ENCODE measurements around the gene PTPA. TPM values are rescaled to one million over a fixed set of nuclear protein-coding genes. Genes with fewer than 3 reads are reported as not detected.

The PTPA gene
- polyA plus RNA-seq, 5 donors: 118 to 167 (median 126) TPM

- DNase-seq: no peak
Observed at GRCh38 chr9:129079829-129080228, 31.4 kb upstream of the PTPA start.

- no peak for DNase-seq
Observed at GRCh38 chr9:129080298-129080600, 31.0 kb upstream of the PTPA start.

GRCh38 chr9:129080601-129081387, 30.4 kb upstream of the PTPA start, which contains the start of gene DOLPP1:
Gene DOLPP1 (plus strand): TSS chr9:129081111. CDS start chr9:129081132, 21 bp downstream.
- DNase-seq: peak; percentile 99

GRCh38 chr9:129081388-129081904, 29.8 kb upstream of the PTPA start:
- no peak for DNase-seq

GRCh38 chr9:129084087-129084486, 27.1 kb upstream of the PTPA start:
- DNase-seq: no peak

GRCh38 chr9:129089246-129089645, 22.0 kb upstream of the PTPA start:
- no peak for DNase-seq

GRCh38 chr9:129093602-129094386, 17.4 kb upstream of the PTPA start:
- DNase-seq: no peak

- DNase-seq: no peak
Observed at GRCh38 chr9:129094387-129095169, 16.6 kb upstream of the PTPA start.

GRCh38 chr9:129095170-129095667, 16.0 kb upstream of the PTPA start:
- DNase-seq: no peak

GRCh38 chr9:129095908-129096307, 15.3 kb upstream of the PTPA start:
- DNase-seq: no peak

- no peak for DNase-seq
Observed at GRCh38 chr9:129097671-129098306, 13.4 kb upstream of the PTPA start.

GRCh38 chr9:129098328-129098727, 12.9 kb upstream of the PTPA start:
- no peak for DNase-seq

GRCh38 chr9:129100383-129101169, 10.6 kb upstream of the PTPA start:
- DNase-seq: no peak

GRCh38 chr9:129101279-129101678, 9.9 kb upstream of the PTPA start:
- DNase-seq: no peak

- DNase-seq: no peak
Observed at GRCh38 chr9:129102095-129102525, 9.1 kb upstream of the PTPA start.

GRCh38 chr9:129102791-129103594, 8.2 kb upstream of the PTPA start:
- DNase-seq: no peak

GRCh38 chr9:129103595-129103965, 7.6 kb upstream of the PTPA start:
- no peak for DNase-seq

GRCh38 chr9:129104051-129104450, 7.2 kb upstream of the PTPA start:
- no peak for DNase-seq

- DNase-seq: no peak
Observed at GRCh38 chr9:129105857-129106694, 5.1 kb upstream of the PTPA start.

Data from right lung (tissue), 5 donors.